GM18519 (cell line): ENCODE results near the gene GUCA1C.

Experiments
- ATAC-seq: cut with Tn5 transposase; IDR thresholded peaks from one replicate; pipeline ENCODE4 v1.9.1; 2021; ENCODE audit warnings: mild to moderate bottlenecking, moderate library complexity; ENCODE audit not compliant: unreplicated experiment, low FRiP score

Gene GUCA1C

GRCh38 chr3:108914774-108915641 lies 38.7 kb downstream of the GUCA1C start:
- ATAC-seq, result peak; percentile 93

DNA sequence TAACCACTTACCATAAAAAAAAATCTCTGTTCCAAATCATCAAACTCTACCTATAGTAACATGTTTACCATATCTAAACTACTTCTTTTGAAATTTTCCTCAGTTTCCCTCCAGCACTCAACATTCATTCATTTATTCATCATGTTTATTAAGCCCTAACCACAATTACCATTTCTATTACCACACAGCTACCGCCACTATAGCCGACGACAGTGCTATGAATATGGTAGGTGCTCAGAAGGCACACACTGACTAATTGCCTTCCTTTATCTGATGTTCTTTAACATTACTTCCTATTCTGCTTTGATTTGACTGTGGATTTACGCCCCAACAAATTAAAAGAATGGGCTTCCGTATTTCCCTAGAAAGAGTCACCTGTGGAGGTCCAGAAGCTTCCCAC lies 43.9 kb downstream of the GUCA1C start:
- no peak for ATAC-seq

- ATAC-seq, result no peak
Measured at GRCh38 chr3:108907194-108907593, 46.5 kb downstream of the GUCA1C start.

DNA sequence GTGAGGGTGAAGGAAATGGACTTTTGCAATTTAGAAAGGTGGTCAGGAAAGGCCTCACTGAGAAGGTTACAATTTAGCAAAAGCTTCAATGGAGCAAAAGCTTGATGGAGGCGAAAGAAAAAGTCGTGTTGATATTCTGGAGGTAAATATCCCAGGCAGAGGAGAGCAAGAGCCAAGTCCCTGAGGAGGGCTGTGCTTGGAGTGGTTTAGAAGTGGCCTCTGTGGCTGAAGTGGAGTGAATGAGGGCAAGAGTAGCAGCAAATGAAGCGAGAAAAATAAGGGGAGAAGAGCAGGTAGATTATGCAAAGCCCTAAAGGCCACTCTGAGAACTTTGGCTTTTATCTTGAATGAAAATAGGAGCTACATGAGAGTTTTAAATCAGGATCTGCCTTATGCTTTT lies 54.1 kb downstream of the GUCA1C start:
- no peak for ATAC-seq

GRCh38 chr3:108897883-108898282 lies 55.8 kb downstream of the GUCA1C start:
- ATAC-seq, result no peak

DNA sequence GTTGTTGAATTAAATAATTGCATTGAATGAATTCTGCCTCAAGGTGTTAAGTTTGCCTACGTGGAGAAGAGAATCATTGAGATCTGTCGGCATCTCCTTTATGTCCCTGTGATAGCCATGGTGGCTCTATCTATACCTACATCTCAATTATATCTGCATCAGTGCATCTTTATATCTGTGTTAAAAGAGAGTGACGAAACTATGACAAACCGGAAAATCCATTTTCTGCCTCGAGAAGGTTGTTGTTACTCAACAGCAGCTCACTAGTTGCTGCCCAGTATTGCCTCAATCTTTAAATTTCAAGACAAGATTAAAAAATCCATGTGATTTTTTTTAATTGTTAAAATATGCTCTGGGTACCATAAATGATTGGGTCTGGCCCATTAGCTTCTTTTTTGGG lies 58.7 kb downstream of the GUCA1C start:
- no peak for ATAC-seq

DNA sequence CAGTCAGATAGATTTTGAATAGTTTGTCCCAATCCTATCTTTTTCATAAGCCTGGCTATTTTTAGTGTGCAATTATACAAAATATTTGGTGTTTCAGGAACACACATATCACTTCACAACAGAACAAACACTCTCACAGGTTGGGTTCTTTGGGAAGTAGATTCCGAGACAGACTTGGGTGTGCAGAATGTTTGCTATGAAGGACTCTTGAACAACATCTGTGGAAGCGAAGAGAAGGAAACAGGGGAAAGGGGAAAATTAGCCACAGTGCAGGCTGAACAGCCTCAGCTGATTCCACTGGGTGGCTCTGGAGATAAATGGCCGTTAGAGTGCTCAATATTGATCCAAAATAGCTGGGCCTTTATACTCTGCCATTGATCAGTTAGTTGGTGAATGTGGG lies 61.8 kb downstream of the GUCA1C start:
- ATAC-seq, result no peak

DNA sequence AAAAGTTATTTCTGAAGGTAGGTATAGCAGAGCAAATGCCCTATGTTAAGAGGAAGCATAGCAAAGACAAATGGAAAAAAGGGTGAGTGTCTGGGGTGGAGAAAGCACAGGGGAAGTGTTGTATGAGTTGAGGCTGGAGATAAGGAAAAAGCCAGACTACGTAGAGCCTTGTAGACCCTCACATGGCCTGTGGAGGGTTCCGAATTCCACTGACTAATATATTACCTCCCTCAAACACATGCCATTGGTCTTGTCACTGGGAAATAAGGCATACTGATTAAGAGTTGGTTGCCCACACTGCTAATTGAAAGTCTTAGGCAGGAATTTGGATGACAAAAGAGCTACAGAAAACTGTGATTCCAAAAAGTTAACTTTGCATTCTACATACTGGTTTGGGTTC lies 65.9 kb downstream of the GUCA1C start:
- no peak for ATAC-seq

GRCh38 chr3:108887121-108887520 lies 66.6 kb downstream of the GUCA1C start:
- no peak for ATAC-seq

DNA sequence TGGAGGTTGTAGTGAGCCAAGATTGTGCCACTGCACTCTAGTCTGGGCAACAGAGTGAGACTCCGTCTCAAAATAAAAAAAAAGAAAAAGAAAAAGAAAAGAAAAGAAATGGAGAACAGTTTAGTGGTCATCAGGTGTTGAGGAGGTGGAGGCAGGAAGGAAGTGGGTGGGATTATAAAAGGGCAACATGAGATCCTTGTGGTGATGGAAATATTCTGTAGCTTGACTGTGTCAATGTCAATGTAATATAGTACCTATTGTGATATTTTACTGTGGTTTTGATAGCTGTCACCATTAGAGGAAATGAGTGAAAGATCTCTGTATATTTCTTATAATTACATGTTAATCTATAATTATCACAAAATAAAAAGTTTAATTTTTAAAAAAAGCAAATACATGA lies 70.3 kb downstream of the GUCA1C start:
- no peak for ATAC-seq

GRCh38 chr3:108882762-108883161 lies 70.9 kb downstream of the GUCA1C start:
- ATAC-seq, result no peak

GRCh38 chr3:108879915-108880314 lies 73.8 kb downstream of the GUCA1C start:
- no peak for ATAC-seq

- no peak for ATAC-seq
Measured at GRCh38 chr3:108877901-108878300, 75.8 kb downstream of the GUCA1C start.

DNA sequence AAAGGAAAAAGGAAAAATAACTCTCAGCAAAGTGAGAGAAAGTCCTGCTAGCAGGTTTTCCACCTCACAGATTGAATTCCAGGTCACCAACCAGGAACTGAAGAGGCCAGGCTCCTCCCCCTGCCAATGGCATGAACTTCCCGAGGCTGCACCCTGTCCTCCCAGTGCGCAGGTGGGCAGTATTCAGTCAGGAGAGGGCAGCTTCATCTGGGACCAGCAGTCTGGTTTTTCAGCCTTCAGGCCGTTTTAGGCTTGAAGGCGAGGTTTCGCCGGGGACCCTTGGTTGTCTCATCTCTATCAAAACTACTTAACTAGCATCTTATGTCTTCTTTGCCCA lies 89.9 kb downstream of the GUCA1C start:
- no peak for ATAC-seq

- no peak for ATAC-seq
Measured at GRCh38 chr3:108862865-108863798, 90.5 kb downstream of the GUCA1C start.

- no peak for ATAC-seq
Measured at GRCh38 chr3:108861401-108861800, 92.3 kb downstream of the GUCA1C start.
